ENCODE measurements around the gene RNF152.

RNF152 gene

DNA sequence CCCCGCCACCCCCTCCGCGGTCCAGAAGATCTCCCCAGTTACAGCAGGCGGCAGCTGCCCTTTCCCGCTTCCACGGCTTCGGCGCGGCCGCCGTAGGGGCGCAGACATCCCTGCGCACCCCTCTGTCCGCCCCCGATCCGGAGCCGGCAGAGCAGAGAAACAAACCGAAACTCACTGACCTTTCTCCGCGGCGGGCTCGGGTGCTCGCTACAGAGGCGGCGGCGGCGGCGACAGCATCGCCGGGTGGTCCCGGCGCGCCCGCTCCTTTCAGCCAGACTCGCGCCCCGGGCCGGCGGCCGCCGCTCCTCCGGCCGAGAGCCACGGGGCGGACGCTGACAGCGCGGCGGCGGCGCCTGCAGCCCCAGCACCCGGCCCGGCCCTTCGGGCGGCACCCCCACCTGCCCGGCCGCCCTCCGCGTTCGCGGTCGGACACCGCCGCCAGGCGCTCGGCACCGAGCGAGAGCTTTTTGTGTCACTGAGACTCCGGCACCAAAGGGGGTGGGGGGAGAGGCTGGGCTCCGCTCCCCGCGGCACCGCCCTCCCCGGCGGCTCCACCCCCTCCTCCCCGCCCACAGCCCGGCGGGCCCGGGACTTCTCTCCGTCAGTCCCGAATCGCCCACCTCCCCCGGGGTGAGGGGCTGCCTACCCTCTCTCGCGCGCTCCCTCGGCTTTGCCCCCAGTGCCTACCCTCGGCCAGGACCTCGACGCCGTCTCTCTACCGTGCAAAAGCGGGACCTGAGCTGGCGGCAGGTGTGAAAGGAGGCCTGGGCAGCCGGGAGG is 1.4 kb upstream of the RNF152 start:
- no peak for DNase-seq

DNA sequence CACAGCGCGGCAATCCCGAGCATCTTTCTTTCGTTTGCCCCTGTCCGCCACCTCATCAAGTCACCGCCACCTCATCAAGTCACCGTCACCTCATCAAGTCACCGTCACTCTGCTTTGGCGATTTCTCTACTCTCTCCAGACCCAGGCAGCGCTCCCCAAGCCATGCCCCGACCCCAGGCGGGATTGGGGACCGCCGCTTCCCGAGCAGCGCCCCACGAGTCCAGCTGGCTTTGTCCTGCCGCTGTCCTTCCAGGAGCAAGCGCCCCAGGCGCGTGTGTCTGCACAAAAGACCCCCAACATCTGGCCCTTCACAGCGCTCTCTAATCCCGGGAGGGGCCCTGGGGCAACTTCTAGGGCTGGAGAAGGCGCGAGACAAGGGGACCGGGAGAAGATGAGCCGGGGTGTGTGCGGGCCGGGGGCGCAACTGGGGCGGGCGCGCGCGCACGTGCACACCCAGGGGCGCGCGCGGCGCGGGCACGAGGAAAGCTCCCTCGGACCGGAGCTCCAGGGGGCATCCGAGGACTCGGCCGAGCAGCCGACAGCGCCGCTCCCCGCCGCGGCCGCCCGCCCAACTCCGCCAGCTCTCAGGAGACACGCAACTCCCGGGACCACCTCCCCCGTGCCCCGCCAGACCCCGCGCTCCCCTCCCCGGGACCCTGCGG is 633 bp upstream of the RNF152 start:
- DNase-seq, result no peak

DNA sequence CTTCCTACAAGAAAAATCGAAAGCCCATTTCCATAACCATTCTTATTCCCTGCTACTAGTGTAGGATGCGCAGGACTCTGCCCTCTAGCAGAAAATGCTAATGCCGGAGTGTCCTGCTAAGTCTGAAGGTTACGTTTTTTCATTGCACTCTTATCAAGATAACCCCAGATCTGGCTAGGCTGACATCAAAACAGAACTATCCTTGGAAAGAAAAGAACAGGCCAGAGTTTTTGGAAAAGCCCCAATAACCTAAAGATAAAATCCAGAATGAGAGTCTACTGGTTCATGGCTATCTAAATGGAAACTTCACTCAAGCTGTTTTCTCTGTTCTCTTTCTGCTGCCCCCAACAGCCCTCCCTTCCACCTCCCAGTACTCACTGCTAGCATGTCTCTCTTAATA is 913 bp downstream of the RNF152 start:
- no peak for DNase-seq

DNA sequence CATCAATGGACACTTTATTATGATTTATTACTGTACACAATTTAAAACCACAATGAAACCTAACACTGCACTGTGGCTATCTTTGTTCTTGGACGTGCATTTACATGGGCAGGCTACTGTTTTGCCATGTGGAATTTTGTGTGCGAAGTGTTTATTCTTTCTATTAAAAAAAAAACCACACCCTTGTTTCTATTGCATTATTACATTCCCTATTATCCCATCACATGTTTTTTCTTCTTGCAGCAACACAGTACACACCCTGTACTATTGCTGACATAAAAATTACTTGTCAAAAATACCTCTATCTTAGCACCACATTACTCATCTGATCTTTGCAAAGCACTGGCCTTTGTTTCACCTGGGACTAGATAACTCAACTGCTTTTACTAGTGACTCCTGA is 1.5 kb downstream of the RNF152 start:
- no peak for DNase-seq

DNA sequence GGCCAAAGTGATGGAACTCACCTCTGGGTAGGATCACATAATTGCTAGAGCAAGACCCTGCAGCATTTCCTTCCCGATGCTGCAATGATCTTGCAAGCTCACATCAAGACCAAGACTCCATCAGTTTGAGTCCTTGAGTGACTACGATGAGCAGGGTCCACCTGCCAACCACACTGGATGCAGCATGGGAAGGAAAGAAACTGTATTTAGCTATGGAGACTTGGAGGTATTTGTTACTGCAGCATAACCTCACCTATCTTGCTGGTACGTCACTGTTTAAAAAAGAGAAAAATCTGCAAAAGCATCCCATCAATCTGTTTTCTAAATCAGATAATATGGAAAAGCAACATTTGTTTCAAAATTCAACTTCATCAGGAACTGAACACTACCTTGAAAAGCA is 2.5 kb downstream of the RNF152 start:
- no peak for DNase-seq

DNA sequence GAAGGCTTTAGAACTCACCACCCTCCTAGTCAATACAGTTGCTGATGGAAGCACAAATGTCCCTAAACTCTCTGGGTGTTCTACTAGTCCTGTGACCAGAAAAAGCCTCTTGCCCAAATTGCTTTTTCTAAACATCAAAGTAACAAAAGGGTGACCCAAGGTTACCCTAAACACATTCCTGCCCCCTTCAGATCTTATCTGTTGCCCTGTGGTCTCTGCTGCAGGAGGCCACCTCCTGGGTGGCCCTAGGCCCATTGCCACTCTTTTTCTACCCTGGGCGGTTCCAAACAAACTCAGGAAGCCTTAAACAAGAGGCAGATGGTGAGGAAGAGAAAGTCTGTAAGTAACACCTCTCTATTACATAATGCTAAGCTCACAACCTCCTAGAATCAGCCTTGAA is 3.3 kb downstream of the RNF152 start:
- no peak for DNase-seq

DNA sequence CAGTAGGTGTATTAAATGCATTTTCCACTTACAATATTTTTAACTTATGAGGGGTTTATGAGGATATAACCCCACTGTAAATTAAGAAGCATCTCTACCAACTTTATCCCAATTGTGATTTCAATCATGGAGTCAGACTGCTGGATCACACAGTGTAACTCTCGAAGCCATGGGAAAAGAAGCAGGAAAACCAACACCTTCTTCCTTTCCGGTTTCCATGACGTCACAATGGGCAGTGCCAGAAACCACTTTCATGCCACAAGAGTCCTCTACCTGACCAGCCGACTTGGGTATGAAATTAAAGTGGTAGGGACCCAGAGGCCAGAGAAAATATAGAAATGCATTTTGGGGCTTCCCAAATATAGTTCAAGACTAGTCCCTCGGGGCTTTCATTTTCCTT is 4.2 kb downstream of the RNF152 start:
- DNase-seq, result no peak

DNA sequence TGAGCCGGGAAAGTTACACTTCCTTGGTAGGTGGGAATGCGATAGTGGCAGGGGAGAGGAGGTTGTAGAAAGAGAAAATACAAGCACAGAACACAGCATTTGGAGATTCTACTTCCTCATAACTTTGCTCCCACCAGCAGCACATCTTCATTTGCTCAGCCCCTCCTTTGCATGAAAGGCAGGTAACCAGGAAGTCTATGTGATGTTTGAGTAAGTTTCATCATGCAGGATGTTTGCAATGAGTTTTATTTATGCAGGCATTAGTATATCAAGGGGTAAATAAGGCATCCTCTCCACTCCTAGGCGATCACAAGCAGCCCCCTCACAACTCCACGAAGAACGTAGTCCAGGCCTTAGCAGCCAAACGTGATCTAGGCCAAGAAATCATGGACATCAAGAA is 5.0 kb downstream of the RNF152 start:
- DNase-seq, result no peak

DNA sequence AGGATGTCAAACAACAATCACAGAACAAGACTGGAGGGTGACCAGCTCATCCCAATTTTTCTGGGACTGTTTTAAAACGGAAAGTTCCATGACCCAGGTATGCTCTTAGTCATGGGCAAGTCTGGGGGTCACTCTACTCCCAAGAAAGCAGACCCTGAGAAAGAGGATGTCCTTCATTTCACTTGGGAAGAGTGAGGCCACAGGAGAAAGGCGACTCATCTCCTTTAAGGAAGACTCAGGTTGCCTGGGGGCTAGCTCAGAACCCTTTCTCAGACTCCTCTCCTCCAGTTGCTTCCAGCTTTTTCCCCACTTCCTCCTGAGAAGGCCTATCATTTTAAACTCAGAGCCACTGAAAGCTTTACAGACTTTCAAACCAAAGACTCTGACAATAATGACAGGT is 9.3 kb downstream of the RNF152 start:
- DNase-seq, result no peak

DNA sequence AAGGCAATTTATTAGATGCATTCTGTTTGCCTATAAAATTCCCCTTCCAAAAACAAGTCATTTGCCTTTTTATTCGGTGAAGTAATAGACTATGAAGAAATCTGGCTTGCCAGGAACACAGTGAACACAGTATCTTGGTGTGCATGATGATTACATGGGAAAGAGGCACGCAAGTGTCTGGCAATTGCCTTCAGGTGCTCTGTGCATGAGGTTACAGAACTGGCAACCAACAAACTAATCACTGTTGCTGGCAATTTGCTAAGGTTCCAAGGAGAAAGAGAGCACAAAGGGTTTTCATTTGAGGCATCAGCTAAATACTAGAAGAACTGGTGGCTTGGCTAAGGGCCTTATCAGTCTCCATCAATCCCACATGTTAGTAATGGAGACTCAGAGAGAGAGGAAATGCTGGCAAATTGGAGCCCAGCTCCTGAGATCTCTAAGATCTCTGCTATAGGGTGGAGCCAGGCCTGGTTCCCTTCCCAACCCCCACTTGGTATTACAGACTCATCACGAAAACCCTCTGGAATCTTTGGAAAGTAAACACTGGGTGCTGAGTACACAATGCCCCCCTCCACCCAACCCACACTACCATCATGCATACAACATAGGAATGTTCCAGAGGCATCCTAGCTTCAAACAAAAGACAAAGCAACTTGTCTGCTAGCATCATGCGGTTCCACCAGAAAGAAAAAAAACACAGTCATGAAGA is 10.4 kb downstream of the RNF152 start:
- no peak for DNase-seq

DNA sequence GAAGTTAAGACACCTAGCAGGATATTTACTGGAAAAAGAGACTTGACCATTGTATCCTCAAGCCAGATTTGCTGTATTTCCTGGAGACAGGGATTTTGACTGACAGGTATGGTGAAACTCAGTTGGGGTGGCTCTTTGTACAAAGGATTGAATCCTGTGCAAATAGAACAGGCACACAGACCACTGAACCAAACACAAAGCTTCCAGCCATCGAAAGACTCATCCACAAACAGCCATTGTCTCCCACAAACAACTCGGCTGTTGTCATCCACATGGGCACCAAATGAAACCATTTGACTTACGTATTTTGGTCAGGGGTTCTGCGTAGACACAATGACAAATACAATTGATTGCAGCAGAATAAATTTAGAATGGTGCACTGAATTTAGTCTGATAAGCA is 15.9 kb downstream of the RNF152 start:
- no peak for DNase-seq

DNA sequence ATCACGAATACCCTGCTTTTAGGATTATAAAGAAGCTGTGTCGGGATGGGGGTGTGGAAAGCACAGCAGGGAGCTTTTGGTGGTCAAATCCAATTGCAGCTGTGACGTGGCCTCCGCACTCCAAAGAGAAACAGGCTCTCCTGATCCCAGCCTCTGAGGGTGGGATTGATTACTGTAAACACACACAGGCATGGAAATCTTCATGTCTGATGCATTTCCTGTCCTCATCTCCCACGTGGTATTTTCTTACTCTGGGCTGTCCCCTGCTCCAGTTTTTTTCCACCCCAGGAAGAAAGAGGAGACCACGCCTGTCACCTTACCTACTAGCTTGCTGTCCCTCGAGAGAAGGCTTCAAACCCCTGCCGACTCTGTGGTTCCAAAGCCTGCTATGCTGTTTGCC is 22.7 kb downstream of the RNF152 start:
- no peak for DNase-seq

DNA sequence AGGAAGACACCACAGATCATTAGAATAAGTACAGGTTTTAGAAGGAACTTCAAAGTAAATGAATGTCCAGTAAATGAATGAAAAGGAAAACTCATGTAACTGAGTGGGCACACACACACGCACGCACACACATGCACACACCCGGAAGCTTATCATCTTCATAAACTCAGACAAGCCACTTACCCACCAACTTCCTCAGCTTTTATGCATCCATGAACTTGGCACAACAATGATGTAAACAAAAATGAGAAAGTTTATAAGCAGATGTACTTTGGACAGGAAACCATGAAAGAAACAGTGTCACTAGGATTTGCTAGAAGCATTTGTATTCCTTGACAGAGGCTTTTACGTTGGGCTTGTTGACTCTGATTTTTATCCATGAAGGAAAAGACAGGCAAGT is 23.2 kb downstream of the RNF152 start:
- no peak for DNase-seq

DNA sequence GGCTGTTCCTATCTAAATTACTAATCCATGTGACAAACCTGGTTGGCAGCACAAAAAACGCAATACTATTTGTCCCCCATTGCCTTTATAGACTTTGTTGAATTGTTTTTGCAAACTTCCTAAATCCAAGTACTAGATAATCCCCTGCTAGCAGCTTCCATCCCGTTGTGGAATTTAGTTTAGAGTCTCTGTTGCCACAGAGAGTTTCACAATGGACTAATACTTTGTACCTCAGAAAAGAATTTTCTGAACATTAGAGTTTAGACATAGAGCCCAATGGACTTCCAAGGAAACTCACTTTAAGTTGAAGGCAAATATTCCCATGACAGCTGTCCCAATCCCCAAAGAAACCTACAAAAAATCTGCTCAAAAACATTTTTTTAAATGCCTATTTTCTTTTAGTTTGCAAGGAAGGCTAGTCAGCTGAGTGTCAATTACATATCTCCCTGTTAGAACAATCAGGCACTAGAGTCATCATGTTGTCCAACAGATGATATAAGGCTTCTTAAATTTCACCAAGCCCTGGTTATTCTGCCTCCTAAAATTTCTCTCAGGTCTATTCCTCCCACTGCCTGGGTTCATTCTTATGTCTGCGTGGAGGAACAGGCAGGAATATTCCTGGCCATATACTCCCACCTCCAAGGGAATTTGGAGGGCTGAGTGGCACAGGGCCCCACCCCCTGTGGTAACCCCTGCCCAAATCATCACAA is 27.2 kb downstream of the RNF152 start:
- no peak for DNase-seq

DNA sequence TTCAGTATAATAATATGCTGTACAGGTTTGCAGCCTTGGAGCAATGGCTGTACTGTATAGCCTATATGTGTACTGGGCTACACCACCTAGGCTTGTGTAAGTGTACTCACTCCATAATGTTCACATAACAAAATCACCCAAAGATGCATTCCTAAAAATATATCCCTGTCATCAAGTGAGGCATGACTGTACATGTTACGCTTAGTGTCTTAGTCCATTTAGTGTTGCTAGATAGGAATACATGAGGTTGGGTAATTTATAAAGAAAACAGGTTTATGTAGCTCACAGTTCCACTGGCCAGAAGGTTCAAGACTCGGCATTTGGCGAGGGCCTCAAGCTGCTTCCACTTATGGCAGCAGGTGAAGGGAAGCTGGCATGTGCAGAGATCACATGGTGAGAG is 31.4 kb downstream of the RNF152 start:
- no peak for DNase-seq

DNA sequence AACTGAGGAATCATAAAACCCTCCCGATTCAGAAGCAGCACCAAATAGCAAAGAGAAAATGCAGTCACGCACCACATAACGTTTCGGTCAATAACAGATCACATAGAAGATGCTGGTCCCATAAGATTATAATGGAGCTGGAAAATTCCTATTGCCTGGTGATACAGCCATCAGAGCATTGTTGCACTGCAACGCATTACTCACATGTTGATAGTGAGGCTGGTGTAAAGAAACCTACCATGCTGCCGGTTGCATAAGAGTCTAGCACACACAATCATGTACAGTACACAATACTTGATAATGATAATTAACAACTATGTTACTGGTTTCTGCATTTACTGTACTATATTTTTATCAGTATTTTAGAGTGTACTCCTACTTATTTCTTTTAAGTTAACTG is 32.5 kb downstream of the RNF152 start:
- no peak for DNase-seq

DNA sequence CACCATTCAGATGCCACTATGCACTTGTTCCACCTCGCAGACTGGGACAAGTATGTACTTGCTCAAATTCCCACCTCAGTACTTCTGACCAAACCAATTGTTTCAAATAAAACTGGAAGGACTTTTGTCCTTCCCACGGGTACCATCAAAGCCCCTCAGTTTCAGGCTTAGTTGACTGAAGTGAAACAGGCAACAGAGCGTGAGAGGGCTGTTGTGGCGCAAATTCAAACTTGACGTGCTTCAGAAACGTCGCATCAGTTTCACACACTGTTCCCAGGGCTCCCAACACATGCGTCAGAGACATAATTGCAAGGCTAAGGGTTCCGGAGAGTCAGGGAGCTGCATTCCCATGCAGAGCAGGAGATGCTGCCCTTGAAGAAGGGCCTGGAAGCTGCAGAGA is 33.7 kb downstream of the RNF152 start:
- DNase-seq, result no peak

DNA sequence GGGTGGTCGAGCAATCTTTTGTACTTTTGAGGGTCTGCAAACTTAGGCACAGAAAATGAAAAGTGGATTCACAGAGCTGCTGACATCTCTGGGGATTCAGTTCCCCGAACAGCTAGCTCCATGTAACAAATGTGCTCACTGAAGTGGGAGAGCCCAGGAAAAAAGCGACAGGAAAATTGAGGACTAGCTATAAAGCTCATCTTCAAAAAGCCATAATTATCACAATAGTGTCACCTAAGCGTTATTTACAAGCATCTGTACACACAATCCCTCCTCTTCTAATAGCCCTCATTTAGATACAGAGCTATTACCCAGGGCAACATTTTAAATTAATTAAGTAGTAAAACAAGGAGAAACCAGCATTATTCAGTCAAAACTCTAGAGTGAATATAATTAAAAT is 36.1 kb downstream of the RNF152 start:
- no peak for DNase-seq

DNA sequence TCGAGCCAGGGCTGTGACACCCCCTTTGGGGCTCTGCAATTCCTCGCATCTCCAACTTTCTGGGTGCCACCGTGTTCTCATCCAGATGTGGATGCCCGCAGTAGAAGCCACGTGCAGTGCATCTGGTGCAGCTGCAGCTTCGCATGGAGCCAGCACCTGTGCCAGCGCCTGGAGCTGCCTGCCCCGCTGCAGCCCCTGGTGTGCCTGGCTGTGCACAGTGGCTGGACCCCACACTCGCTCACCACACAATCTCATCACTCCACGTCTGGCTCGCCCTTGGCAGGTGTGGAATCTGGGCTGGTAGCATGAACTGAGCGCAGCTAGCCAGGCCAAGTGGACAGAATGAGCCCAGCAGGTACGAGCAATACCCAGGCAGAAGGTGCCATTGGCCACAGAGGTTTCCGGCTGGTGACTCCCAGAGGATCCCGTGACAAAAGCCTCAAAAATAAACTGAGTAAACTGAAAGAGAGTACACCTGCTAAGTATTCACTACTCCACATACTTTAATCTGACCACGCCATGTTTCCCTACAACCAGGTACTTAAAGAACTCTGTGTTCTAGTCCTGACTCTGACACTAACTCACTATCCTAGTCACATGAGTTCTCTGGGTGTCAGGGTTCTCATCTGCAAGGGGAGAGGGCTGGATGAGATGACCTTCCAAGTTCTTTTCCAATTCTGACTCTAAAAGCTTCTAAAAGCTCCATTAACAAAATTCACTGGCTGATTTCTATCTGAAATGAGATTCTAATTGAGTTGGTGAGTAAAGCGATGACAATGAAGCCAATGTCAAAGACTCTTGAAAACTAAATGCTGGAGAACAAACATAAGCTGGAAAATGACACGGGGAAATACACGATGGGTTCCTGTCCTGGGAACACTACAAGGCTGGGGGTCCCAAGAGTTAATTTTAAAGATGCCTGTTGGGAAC is 37.1 kb downstream of the RNF152 start:
- DNase-seq, result no peak

DNA sequence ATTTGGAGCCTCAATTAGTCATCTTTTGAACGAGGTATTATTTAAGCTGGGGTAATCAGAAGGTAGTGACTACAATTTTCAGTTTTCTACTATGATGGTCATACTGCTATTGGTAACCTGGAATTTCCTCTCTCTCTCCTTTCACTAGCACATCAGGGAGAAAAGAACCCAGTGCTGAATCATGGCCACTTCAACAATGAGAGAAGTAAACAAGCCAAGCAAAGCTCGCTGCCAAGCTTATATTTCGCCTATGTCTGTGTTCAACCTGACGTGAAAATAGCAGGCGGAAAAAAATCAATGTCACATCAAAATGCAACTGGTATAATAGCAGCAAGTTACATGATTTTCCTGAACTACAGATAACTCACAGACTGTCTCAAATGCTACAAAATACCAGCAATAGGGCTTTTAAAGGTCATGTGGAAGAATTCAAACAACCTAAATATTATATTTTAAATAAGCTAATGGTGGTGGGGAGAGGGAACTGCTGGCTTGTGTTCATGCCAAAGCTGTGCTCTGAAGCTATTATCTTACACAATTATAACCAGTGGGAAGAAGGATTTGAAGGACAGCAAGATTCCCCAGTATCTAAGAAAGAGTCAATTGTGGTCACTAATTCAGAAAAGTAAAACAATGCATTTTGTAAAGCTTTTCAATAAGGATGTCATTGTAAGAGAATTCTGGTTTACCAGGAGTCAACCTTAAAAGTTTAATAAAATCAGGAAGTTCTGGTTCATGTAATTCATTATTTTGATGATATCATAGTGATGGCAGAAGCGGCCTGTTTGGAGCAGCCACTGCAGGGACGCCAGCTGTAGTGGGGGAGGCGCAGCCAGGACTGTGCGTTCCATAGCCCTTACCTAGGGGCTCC is 38.0 kb downstream of the RNF152 start:
- DNase-seq, result no peak

DNA sequence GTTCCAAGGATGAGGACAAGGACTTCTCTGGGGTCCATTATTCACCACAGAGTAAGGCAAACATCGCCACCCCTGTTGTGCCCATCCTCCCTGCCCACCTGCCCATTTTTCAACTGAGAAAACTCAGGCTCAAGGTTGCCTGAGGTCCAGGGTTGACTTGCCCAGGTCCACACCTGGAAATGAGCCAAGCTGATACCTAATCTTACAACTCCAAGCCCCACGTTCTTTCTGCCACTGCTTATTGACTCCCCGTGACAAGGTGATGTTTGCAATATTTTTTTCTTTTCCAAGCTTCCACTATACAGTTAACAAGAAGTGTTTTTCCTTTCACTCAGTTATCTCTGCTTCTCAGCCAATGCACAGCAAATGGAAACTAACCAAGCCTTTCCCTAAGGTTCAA is 39.0 kb downstream of the RNF152 start:
- DNase-seq, result no peak

Data from NK-92 treated with Interleukin-12 subunit alpha and Interleukin-12 subunit beta, amount 100 ng/mL, for 24 hours (cell line).